Chondrocyte (in vitro differentiated cells): ENCODE data around the gene KIF23. TPM values are rescaled to one million over a fixed set of nuclear protein-coding genes. Genes with fewer than 3 reads are reported as not detected.

Experiments
- DNase-seq: peaks from one replicate; pipeline ENCODE4 v3.0.0; 2021; ENCODE audit warnings: mixed read lengths, low spot score
- H3K27ac Mint-ChIP-seq: one replicate; pipeline ENCODE4 v1.8.0; 2021; ENCODE audit warnings: mild to moderate bottlenecking, moderate library complexity, mixed read lengths; ENCODE audit not compliant: unreplicated experiment
- H3K27me3 Mint-ChIP-seq: 2 replicates; pipeline ENCODE4 v1.8.0; 2021; ENCODE audit warnings: low read depth, mixed read lengths
- H3K36me3 Mint-ChIP-seq: 2 replicates; pipeline ENCODE4 v1.8.0; 2021; ENCODE audit warnings: low read depth, mixed read lengths
- H3K4me1 Mint-ChIP-seq: 2 replicates; pipeline ENCODE4 v1.8.0; 2021; ENCODE audit warnings: low read depth, mild to moderate bottlenecking, mixed read lengths
- H3K4me3 Mint-ChIP-seq: one replicate; pipeline ENCODE4 v1.8.0; 2021; ENCODE audit warnings: mild to moderate bottlenecking, moderate library complexity, mixed read lengths; ENCODE audit not compliant: unreplicated experiment
- H3K9me3 Mint-ChIP-seq: 2 replicates; pipeline ENCODE4 v1.8.0; 2021; ENCODE audit warnings: low read depth, mixed read lengths
- total RNA-seq: library from RNA; stranded (reverse); gene quantifications from 3 replicates; pipeline ENCODE4 v1.2.1, GENCODE V29; 2021
- TF ChIP-seq, protein P1 (sequence below): fragments of 200-600 bp; sonication (generic); IDR thresholded peaks from 2 replicates; pipeline ENCODE4 v1.5.0; 2021; ENCODE audit warnings: antibody characterized with exemption, mild to moderate bottlenecking, moderate library complexity

KIF23 gene
- total RNA-seq, 1 donor from 2014 or later: 13.5 TPM

- Mint-ChIP-seq H3K4me1 (peaks cover 56% of the 10 kb centered on the region), H3K27me3 (no peaks in the 10 kb centered on the region), H3K9me3 (no peaks in the 10 kb centered on the region), H3K27ac (peak overlapping the region; percentile 41), H3K4me3 (no peak overlapping the region), H3K36me3 (peaks cover 21% of the 10 kb centered on the region)
- TF ChIP-seq, protein P1, sequence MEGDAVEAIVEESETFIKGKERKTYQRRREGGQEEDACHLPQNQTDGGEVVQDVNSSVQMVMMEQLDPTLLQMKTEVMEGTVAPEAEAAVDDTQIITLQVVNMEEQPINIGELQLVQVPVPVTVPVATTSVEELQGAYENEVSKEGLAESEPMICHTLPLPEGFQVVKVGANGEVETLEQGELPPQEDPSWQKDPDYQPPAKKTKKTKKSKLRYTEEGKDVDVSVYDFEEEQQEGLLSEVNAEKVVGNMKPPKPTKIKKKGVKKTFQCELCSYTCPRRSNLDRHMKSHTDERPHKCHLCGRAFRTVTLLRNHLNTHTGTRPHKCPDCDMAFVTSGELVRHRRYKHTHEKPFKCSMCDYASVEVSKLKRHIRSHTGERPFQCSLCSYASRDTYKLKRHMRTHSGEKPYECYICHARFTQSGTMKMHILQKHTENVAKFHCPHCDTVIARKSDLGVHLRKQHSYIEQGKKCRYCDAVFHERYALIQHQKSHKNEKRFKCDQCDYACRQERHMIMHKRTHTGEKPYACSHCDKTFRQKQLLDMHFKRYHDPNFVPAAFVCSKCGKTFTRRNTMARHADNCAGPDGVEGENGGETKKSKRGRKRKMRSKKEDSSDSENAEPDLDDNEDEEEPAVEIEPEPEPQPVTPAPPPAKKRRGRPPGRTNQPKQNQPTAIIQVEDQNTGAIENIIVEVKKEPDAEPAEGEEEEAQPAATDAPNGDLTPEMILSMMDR: no peak
- DNase-seq: no peak
Measured at GRCh38 chr15:69459066-69459465, 44.9 kb downstream of the KIF23 start.

- TF ChIP-seq, protein P1: no peak
- no peaks in the 10 kb centered on the region for H3K27me3 Mint-ChIP-seq
- no peaks in the 10 kb centered on the region for H3K9me3 Mint-ChIP-seq
- peaks cover 42% of the 10 kb centered on the region for H3K4me1 Mint-ChIP-seq
- peaks cover 7% of the 10 kb centered on the region for H3K36me3 Mint-ChIP-seq
- DNase-seq: no peak
- peak overlapping the region; percentile 5 for H3K27ac Mint-ChIP-seq
- H3K4me3 Mint-ChIP-seq: no peak overlapping the region
Measured at GRCh38 chr15:69460481-69460880, 46.3 kb downstream of the KIF23 start.

- peaks cover 32% of the 10 kb centered on the region for H3K4me1 Mint-ChIP-seq
- DNase-seq: no peak
- no peaks in the 10 kb centered on the region for H3K27me3 Mint-ChIP-seq
- H3K36me3 Mint-ChIP-seq: no peaks in the 10 kb centered on the region
- H3K27ac Mint-ChIP-seq: peak overlapping the region; percentile 17
- TF ChIP-seq, protein P1: no peak
- H3K4me3 Mint-ChIP-seq: peak overlapping the region; percentile 78
- H3K9me3 Mint-ChIP-seq: no peaks in the 10 kb centered on the region
Measured at GRCh38 chr15:69462030-69462492, 47.9 kb downstream of the KIF23 start.

- peak overlapping the region; percentile 78 for H3K4me3 Mint-ChIP-seq
- TF ChIP-seq, protein P1: peak; percentile 89
- DNase-seq: peak; percentile 95
- peaks cover 27% of the 10 kb centered on the region for H3K4me1 Mint-ChIP-seq
- H3K9me3 Mint-ChIP-seq: no peaks in the 10 kb centered on the region
- no peaks in the 10 kb centered on the region for H3K36me3 Mint-ChIP-seq
- peak overlapping the region; percentile 96 for H3K27ac Mint-ChIP-seq
- no peaks in the 10 kb centered on the region for H3K27me3 Mint-ChIP-seq
Measured at GRCh38 chr15:69462493-69463181, 48.5 kb downstream of the KIF23 start.

DNA sequence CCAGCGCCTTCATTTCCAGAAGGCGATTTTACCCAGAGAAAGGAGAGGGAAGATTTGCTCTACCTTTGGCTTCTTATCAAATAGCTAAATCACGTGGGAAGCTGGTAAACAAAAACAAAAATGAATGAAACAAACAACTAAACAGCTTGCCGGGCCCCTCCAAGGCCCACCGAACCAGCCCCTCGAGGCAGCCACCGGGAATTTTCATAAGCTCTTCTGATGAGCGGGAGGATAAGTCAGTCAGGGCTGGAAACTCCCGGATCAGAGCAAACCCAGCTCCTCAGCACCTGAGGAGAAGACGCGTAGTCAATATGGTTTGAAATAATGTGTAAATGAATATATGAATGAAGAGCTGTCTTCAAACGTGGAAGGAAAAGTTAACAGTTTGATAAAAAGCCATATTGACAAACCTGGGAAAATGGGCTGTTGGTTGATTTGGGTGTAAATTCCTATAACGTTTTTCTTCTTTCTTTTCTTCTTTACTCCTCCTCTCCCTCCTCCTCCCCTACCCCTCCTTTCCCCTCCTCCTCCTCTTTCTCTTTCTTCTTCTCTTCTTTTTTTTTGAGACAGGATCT is 49.1 kb downstream of the KIF23 start:
- no peaks in the 10 kb centered on the region for H3K36me3 Mint-ChIP-seq
- peak overlapping the region; percentile 78 for H3K4me3 Mint-ChIP-seq
- no peaks in the 10 kb centered on the region for H3K27me3 Mint-ChIP-seq
- H3K4me1 Mint-ChIP-seq: peaks cover 26% of the 10 kb centered on the region
- DNase-seq: no peak
- TF ChIP-seq, protein P1: no peak
- peak overlapping the region; percentile 96 for H3K27ac Mint-ChIP-seq
- no peaks in the 10 kb centered on the region for H3K9me3 Mint-ChIP-seq
